H9 (cell line): ENCODE measurements around the gene CEP68. TPM values are rescaled to one million over a fixed set of nuclear protein-coding genes. Genes with fewer than 3 reads are reported as not detected.

Experiments used
- DNase-seq: peaks from one replicate; pipeline ENCODE4 v3.0.0-alpha.2; 2017
- H2AFZ ChIP-seq: one replicate; pipeline ENCODE4 v1.6.1; 2013; ENCODE audit warnings: mild to moderate bottlenecking, low read length, control low read depth, moderate library complexity
- H2AK5ac ChIP-seq: 2 replicates; pipeline ENCODE4 v1.6.1; 2013; ENCODE audit warnings: low read length, control low read depth, mixed read lengths; ENCODE audit not compliant: insufficient read length
- H2BK120ac ChIP-seq: one replicate; pipeline ENCODE4 v1.6.1; 2013; ENCODE audit warnings: low read depth, mild to moderate bottlenecking, low read length, control low read depth, inconsistent platforms; ENCODE audit not compliant: poor library complexity, severe bottlenecking
- H2BK12ac ChIP-seq: 2 replicates; pipeline ENCODE4 v1.6.1; 2013; ENCODE audit warnings: low read length, control low read depth, mixed read lengths, low read depth; ENCODE audit not compliant: insufficient read length
- H2BK15ac ChIP-seq: 2 replicates; pipeline ENCODE4 v1.6.1; 2013; ENCODE audit warnings: low read depth, low read length, control low read depth
- H2BK20ac ChIP-seq: one replicate; pipeline ENCODE4 v1.6.1; 2013; ENCODE audit warnings: low read depth, mild to moderate bottlenecking, low read length, control low read depth, inconsistent platforms; ENCODE audit not compliant: poor library complexity, severe bottlenecking
- H2BK5ac ChIP-seq: 2 replicates; pipeline ENCODE4 v1.6.1; 2013; ENCODE audit warnings: low read length, control low read depth, mixed read lengths; ENCODE audit not compliant: insufficient read length
- H3K14ac ChIP-seq: 2 replicates; pipeline ENCODE4 v1.6.1; 2013; ENCODE audit warnings: low read length, control low read depth; ENCODE audit not compliant: insufficient read depth
- H3K18ac ChIP-seq: 2 replicates; pipeline ENCODE4 v1.6.1; 2013; ENCODE audit warnings: low read depth, mild to moderate bottlenecking, mixed read lengths, low read length, control low read depth; ENCODE audit not compliant: insufficient read length
- H3K23ac ChIP-seq: 2 replicates; pipeline ENCODE4 v1.6.1; 2013; ENCODE audit warnings: low read length, control low read depth, mixed read lengths, low read depth; ENCODE audit not compliant: insufficient read length
- H3K23me2 ChIP-seq: 2 replicates; pipeline ENCODE4 v1.6.1; 2013; ENCODE audit warnings: low read depth, mild to moderate bottlenecking, mixed read lengths, low read length, control low read depth; ENCODE audit not compliant: insufficient read length, poor library complexity, severe bottlenecking
- H3K27ac ChIP-seq: 2 replicates; pipeline ENCODE4 v1.5.1; 2013; ENCODE audit warnings: low read length, control low read depth, mixed read lengths, low read depth; ENCODE audit not compliant: insufficient read length
- H3K27me3 ChIP-seq: 2 replicates; pipeline ENCODE4 v1.6.1; 2013; ENCODE audit warnings: low read length, control low read depth, inconsistent platforms; ENCODE audit not compliant: insufficient read depth
- H3K4ac ChIP-seq: 2 replicates; pipeline ENCODE4 v1.6.1; 2013; ENCODE audit warnings: low read depth, mild to moderate bottlenecking, control low read depth, inconsistent platforms, low read length, moderate library complexity
- H3K4me1 ChIP-seq: 2 replicates; pipeline ENCODE4 v1.6.1; 2013; ENCODE audit warnings: low read length, control low read depth, inconsistent platforms; ENCODE audit not compliant: insufficient read depth
- H3K4me2 ChIP-seq: 2 replicates; pipeline ENCODE4 v1.6.1; 2013; ENCODE audit warnings: low read length, control low read depth, mixed read lengths; ENCODE audit not compliant: insufficient read length, insufficient read depth
- H3K56ac ChIP-seq: 2 replicates; pipeline ENCODE4 v1.6.1; 2013; ENCODE audit warnings: low read depth, mild to moderate bottlenecking, mixed read lengths, low read length, control low read depth; ENCODE audit not compliant: insufficient read length
- H3K79me1 ChIP-seq: 2 replicates; pipeline ENCODE4 v1.6.1; 2013; ENCODE audit warnings: low read depth, mild to moderate bottlenecking, moderate library complexity, low read length, control low read depth, inconsistent platforms; ENCODE audit not compliant: insufficient read depth, poor library complexity, severe bottlenecking
- H3K79me2 ChIP-seq: 2 replicates; pipeline ENCODE4 v1.6.1; 2013; ENCODE audit warnings: low read length, control low read depth, inconsistent platforms; ENCODE audit not compliant: insufficient read depth
- H3K9ac ChIP-seq: 2 replicates; pipeline ENCODE4 v1.6.1; 2013; ENCODE audit warnings: low read length, control low read depth, mixed read lengths; ENCODE audit not compliant: insufficient read length; ENCODE audit errors: extremely low read depth
- H3K9me3 ChIP-seq: one replicate; pipeline ENCODE4 v1.6.1; 2013; ENCODE audit warnings: low read depth, low read length, inconsistent platforms; ENCODE audit not compliant: control insufficient read depth
- H3T11ph ChIP-seq: one replicate; pipeline ENCODE4 v1.6.1; 2013; ENCODE audit warnings: mild to moderate bottlenecking, low read length, control low read depth, inconsistent platforms
- H4K20me1 ChIP-seq: one replicate; pipeline ENCODE4 v1.6.1; 2013; ENCODE audit not compliant: control insufficient read depth, insufficient read length, insufficient read depth
- H4K5ac ChIP-seq: 2 replicates; pipeline ENCODE4 v1.6.1; 2013; ENCODE audit warnings: low read depth, mild to moderate bottlenecking, mixed read lengths, low read length, control low read depth; ENCODE audit not compliant: insufficient read length
- H4K8ac ChIP-seq: replicated peaks from 2 replicates; pipeline ENCODE4 v1.6.1; 2013; ENCODE audit warnings: low read length, control low read depth, mixed read lengths, low read depth; ENCODE audit not compliant: insufficient read length
- H4K91ac ChIP-seq: 2 replicates; pipeline ENCODE4 v1.6.1; 2013; ENCODE audit warnings: low read depth, mild to moderate bottlenecking, moderate library complexity, mixed read lengths, low read length, control low read depth; ENCODE audit not compliant: insufficient read length
- H3K27ac Mint-ChIP-seq, 3 experiments: 2 replicates in 2 of 3; 3 replicates in 1 of 3; pipeline ENCODE4 v1.8.0; 2020 to 2021; ENCODE audit warnings: mixed read lengths in 3 of 3, mild to moderate bottlenecking in 1 of 3, moderate library complexity in 1 of 3
- H3K27me3 Mint-ChIP-seq: 2 replicates; pipeline ENCODE4 v1.8.0; 2021; ENCODE audit warnings: low read depth, mild to moderate bottlenecking, moderate library complexity, mixed read lengths
- H3K36me3 Mint-ChIP-seq, 3 experiments: 2 replicates in 2 of 3; 3 replicates in 1 of 3; pipeline ENCODE4 v1.8.0; 2020 to 2021; ENCODE audit warnings: low read depth in 3 of 3, mixed read lengths in 3 of 3; ENCODE audit not compliant: insufficient read depth in 1 of 3
- H3K4me1 Mint-ChIP-seq, 2 experiments: 2 replicates each; pipeline ENCODE4 v1.8.0; 2020; ENCODE audit warnings: mixed read lengths in 2 of 2
- H3K4me3 Mint-ChIP-seq, 2 experiments: 2 replicates in 1 of 2; 3 replicates in 1 of 2; pipeline ENCODE4 v1.8.0; 2020 to 2021; ENCODE audit warnings: mild to moderate bottlenecking in 2 of 2, mixed read lengths in 2 of 2, moderate library complexity in 1 of 2
- H3K9me3 Mint-ChIP-seq, 2 experiments: 2 replicates in 1 of 2; 3 replicates in 1 of 2; pipeline ENCODE4 v1.8.0; 2020; ENCODE audit warnings: mild to moderate bottlenecking in 2 of 2, mixed read lengths in 2 of 2, moderate library complexity in 1 of 2
- CTCF ChIP-seq: fragments of 200-600 bp; sonication (generic); conservative IDR thresholded peaks from 3 replicates; pipeline ENCODE4 v1.8.0; 2021; ENCODE audit warnings: antibody characterized with exemption, mild to moderate bottlenecking
- WGBS: extraction: QIAGEN DNeasy Blood & Tissue Kit; methylation state at CpG from one replicate; pipeline ENCODE4 v1.1.7; 2013; ENCODE audit warnings: missing lambda C conversion rate, low lambda C conversion rate, mixed read lengths; ENCODE audit not compliant: insufficient read length; ENCODE audit errors: extremely low coverage; 5-methylcytosine and 5-hydroxymethylcytosine counted together
- total RNA-seq: library from RNA; stranded (reverse); gene quantifications from 2 replicates; pipeline ENCODE4 v1.2.1, GENCODE V29; 2021

CEP68 gene
- total RNA-seq, 1 experiment from 2014 or later: 20.2 TPM

- DNase-seq: no peak
- no peak overlapping the region for H3K9ac ChIP-seq
- no peak for TF ChIP-seq CTCF
- H2BK20ac ChIP-seq: no peak overlapping the region
- no peak overlapping the region for H3K18ac ChIP-seq
- Mint-ChIP-seq H3K27me3 (no peaks in the 10 kb centered on the region), H3K4me3 (no peak overlapping the region), H3K9me3 (no peaks in the 10 kb centered on the region), H3K4me1 (peaks cover 0 to 6% of the 10 kb centered on the region in 2 experiments; a peak in 2 of 4 replicates), H3K27ac (no peak overlapping the region; a peak in 1 of 7 replicates), H3K36me3 (peaks cover 0 to 2% (median 0%) of the 10 kb centered on the region in 3 experiments; a peak in 3 of 7 replicates)
- no peak overlapping the region for H3K4ac ChIP-seq
- H3K27me3 ChIP-seq: no peaks in the 10 kb centered on the region
- H2AFZ ChIP-seq: no peak overlapping the region
- H2BK12ac ChIP-seq: no peak overlapping the region
- no peak overlapping the region for H2BK15ac ChIP-seq
- no peak overlapping the region for H2BK120ac ChIP-seq
- no peak overlapping the region for H3K56ac ChIP-seq
- no peak overlapping the region for H3K23ac ChIP-seq
- H2BK5ac ChIP-seq: no peak overlapping the region
- no peak overlapping the region for H2AK5ac ChIP-seq
- no peaks in the 10 kb centered on the region for H3K79me1 ChIP-seq
- H3K4me1 ChIP-seq: no peaks in the 10 kb centered on the region
- H3K79me2 ChIP-seq: no peaks in the 10 kb centered on the region
- H3K4me2 ChIP-seq: no peak overlapping the region
- no peaks in the 10 kb centered on the region for H3K23me2 ChIP-seq
- no peak overlapping the region for H4K5ac ChIP-seq
- no peak overlapping the region for H3K27ac ChIP-seq
- no peak overlapping the region for H3T11ph ChIP-seq
- no peak overlapping the region for H3K14ac ChIP-seq
- H3K9me3 ChIP-seq: no peaks in the 10 kb centered on the region
- no peak overlapping the region for H4K8ac ChIP-seq
- no peaks in the 10 kb centered on the region for H4K20me1 ChIP-seq
- WGBS: no CpG with 5 or more reads among the region's 11 CpGs
- H4K91ac ChIP-seq: no peak overlapping the region
Measured at GRCh38 chr2:65020943-65021528, 35.2 kb upstream of the CEP68 start.
